GM13977 (cell line): ENCODE data around the gene EMD.

Source experiments
- DNase-seq: peaks from one replicate; pipeline ENCODE4 v3.0.0; 2012; ENCODE audit warnings: low spot score
- in situ Hi-C: fragments of 300-500 bp; cut with MboI; formaldehyde crosslinking; loops from one replicate; pipeline ENCODE4 v1.12.0; 2022; ENCODE audit warnings: low sequenced_read_pairs, low pct_unique_long_range_greater_than_20kb, mixed read lengths, inconsistent platforms; ENCODE audit not compliant: unreplicated experiment
- TF ChIP-seq, protein P1 (sequence below): IDR thresholded peaks from 2 replicates; pipeline ENCODE4 v1.5.1; 2012; ENCODE audit warnings: mild to moderate bottlenecking, control low read depth; ENCODE audit not compliant: insufficient read depth; ENCODE audit errors: extremely low read depth, missing control alignments

EMD gene

DNA sequence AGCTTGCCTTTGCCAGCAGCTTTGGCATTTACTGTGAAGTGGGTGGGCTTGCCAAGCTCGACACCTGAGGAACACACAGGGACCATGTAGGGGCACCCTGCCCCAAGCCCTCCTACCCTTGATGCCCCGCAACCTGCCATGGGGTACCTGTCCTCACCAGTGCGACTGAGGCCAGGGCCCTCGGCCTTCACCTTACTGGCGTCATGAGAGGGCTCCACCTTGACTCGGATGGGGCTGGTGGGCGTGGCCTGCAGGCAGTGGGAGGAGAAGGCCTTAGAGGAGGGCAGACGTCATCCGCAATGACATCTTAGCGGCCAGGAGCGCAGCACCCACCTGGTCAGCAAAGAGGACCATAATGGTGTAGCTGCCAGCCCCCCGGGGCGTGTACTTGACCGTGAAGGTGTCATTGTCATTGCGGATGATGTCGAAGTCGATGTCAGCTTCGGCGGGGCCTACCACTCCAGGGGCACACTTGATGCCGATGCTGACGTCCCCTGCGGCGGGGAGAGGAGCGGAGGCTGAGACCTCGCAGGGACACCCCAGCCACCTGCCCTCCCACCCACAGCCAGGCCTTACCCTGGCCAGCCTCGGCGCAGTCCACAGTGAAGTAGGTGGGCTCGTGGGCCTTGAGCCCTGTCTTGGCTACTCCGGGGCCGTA lies 16.9 kb upstream of the EMD start:
- no peak for DNase-seq
- TF ChIP-seq, protein P1, sequence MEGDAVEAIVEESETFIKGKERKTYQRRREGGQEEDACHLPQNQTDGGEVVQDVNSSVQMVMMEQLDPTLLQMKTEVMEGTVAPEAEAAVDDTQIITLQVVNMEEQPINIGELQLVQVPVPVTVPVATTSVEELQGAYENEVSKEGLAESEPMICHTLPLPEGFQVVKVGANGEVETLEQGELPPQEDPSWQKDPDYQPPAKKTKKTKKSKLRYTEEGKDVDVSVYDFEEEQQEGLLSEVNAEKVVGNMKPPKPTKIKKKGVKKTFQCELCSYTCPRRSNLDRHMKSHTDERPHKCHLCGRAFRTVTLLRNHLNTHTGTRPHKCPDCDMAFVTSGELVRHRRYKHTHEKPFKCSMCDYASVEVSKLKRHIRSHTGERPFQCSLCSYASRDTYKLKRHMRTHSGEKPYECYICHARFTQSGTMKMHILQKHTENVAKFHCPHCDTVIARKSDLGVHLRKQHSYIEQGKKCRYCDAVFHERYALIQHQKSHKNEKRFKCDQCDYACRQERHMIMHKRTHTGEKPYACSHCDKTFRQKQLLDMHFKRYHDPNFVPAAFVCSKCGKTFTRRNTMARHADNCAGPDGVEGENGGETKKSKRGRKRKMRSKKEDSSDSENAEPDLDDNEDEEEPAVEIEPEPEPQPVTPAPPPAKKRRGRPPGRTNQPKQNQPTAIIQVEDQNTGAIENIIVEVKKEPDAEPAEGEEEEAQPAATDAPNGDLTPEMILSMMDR, result no peak
- in situ Hi-C loops, result no loop called here

DNA sequence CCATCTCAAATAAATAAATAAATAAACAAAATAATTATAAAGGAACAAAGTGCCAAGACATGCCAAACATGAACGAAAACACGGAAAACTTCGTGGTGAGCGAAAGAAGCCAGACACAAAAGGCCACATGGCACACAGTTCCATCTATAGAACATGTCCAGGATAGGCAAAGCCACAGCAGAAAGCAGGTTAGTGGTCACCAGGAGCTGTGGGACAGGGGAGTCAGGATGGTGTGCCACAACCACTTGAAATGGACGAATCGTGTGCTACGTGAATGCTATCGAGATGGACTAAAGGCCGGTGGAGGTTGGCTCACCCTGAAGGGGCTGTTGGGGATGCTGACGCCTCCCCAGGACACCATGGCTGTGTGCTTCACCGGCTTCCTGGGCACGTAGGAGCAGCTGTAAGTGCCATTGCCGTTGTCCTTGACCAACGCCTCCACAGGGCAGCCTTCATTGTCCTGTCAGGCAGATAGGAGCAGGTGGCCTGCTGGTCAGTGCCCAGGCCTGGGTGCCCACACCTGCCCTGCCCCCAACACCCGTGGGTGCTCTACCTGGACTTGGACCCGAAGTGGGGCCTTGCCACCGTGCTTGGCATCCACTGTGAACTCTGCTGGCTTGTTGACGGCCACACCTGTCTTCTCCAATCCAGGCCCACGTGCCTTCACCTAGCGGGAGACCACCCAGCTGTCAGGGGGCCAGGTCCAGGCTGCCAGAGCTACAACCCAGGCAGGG lies 15.2 kb upstream of the EMD start:
- DNase-seq, result no peak
- in situ Hi-C loops, result no loop called here
- TF ChIP-seq, protein P1, result no peak

DNA sequence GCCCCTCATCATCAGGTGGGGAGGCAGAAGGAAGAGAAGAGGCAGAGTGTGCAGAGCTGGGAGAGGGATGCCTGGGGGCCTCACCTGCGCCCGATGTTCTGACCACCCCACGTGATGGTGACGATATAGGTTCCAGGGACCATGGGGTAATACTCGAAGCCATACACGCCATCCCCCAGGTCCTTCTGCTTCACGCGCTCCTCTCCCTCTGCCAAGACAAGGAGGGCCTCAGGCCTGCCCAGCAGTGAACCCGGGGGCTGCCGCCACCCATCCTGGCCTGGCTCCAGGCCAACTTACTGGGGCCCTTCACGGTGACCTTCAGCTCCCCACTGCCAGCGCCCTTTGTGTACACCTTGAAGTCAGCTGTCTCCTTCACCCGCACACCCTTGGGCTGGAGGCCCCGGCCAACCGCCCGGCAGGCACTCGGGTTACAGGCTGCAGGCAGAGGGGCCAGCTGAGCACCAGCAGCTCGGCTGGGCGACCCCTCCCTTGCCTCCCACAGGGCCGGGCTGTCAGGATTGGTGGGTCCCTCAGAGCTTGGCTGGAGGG lies 14.0 kb upstream of the EMD start:
- TF ChIP-seq, protein P1, result no peak
- DNase-seq, result no peak
- in situ Hi-C loops, result no loop called here

DNA sequence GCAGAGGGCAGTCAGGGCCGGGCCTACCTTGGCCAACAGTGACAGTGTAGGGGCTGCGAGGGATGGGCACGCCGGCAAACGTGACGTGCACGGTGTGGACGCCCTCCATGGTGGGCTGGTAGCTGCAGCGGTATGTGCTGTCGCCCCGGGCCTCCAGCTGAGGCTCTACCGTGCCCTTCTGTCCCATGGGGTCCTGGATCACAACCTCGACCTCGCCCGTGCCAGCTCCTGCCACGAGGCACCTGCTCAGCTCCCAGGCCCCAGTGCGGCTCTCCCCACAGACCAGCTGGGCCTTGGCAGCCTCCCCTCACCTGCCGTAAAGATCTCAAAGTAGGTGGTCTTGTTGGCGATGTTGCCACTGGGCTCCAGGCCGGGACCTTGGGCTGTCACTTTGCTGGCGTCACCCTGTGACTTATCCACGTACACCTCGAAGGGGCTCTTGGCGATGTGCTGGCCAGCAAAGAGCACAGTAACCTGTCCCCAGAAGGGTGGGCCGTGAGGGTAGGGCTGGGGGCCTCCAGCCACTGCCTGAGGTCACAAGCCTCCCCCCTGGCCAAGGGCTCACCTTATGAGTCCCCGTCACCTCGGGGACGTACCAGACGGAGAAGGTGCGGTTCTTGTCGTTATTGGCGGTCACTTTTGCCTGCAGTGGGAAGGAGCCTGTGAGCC lies 13.0 kb upstream of the EMD start:
- no peak for DNase-seq
- in situ Hi-C loops, result no loop called here
- TF ChIP-seq, protein P1, result no peak

- no peak for DNase-seq
- in situ Hi-C loops, result no loop called here
- TF ChIP-seq, protein P1, result no peak
Observed at GRCh38 chrX:154366666-154367055, 12.4 kb upstream of the EMD start.

GRCh38 chrX:154367474-154368308 lies 11.4 kb upstream of the EMD start:
- no peak for DNase-seq
- TF ChIP-seq, protein P1, result no peak
- in situ Hi-C loops, result no loop called here
